HepG2 (cell line): ENCODE measurements around the gene TUBGCP5. TPM values are rescaled to one million over a fixed set of nuclear protein-coding genes. Genes with fewer than 3 reads are reported as not detected.

Experiments
- JUN ChIP-seq: sonication (generic); formaldehyde crosslinking; IDR thresholded peaks from 2 replicates; pipeline ENCODE4 v1.4.0; 2020; ENCODE audit warnings: mild to moderate bottlenecking, missing genetic modification reagents
- NCOR1 ChIP-seq: fragments of 200-600 bp; sonication (generic); IDR thresholded peaks from 2 replicates; pipeline ENCODE4 v1.7.0; 2017; ENCODE audit warnings: antibody characterized with exemption, low read length, borderline replicate concordance
- NRL ChIP-seq: sonication (generic); formaldehyde crosslinking; IDR thresholded peaks from 2 replicates; pipeline ENCODE4 v1.5.0; 2020; ENCODE audit warnings: missing genetic modification reagents, mild to moderate bottlenecking, moderate library complexity, borderline replicate concordance
- RCOR2 ChIP-seq: IDR thresholded peaks from 2 replicates; pipeline ENCODE4 v1.6.1; 2016; ENCODE audit warnings: missing biosample characterization, missing genetic modification reagents
- REPIN1 ChIP-seq: sonication (generic); formaldehyde crosslinking; IDR thresholded peaks from 2 replicates; pipeline ENCODE4 v1.8.0; 2022; ENCODE audit warnings: missing genetic modification reagents, low read depth, mild to moderate bottlenecking, borderline replicate concordance
- RXRA ChIP-seq: sonication (generic); formaldehyde crosslinking; IDR thresholded peaks from 2 replicates; pipeline ENCODE4 v1.5.1; 2020; ENCODE audit warnings: missing genetic modification reagents
- SMAD1 ChIP-seq: sonication (generic); formaldehyde crosslinking; IDR thresholded peaks from 2 replicates; pipeline ENCODE4 v1.4.0; 2020; ENCODE audit warnings: missing genetic modification reagents, low read depth, mild to moderate bottlenecking, borderline replicate concordance
- ZBTB38 ChIP-seq: sonication (generic); formaldehyde crosslinking; IDR thresholded peaks from 2 replicates; pipeline ENCODE4 v1.5.1; 2020; ENCODE audit warnings: mild to moderate bottlenecking, missing genetic modification reagents
- ZBTB8A ChIP-seq: sonication (generic); formaldehyde crosslinking; IDR thresholded peaks from 2 replicates; pipeline ENCODE4 v1.4.0; 2020; ENCODE audit warnings: mild to moderate bottlenecking, low read depth, missing genetic modification reagents, borderline replicate concordance
- ZFP41 ChIP-seq: sonication (generic); formaldehyde crosslinking; IDR thresholded peaks from 2 replicates; pipeline ENCODE4 v1.4.0; 2020; ENCODE audit warnings: mild to moderate bottlenecking, missing genetic modification reagents, borderline replicate concordance
- ZNF251 ChIP-seq: sonication (generic); formaldehyde crosslinking; IDR thresholded peaks from 2 replicates; pipeline ENCODE4 v1.9.0; 2021; ENCODE audit warnings: mild to moderate bottlenecking, missing genetic modification reagents
- ZNF350 ChIP-seq: sonication (generic); formaldehyde crosslinking; IDR thresholded peaks from 2 replicates; pipeline ENCODE4 v1.4.0; 2020; ENCODE audit warnings: mild to moderate bottlenecking, low read depth, missing genetic modification reagents, borderline replicate concordance
- ZNF556 ChIP-seq: sonication (generic); formaldehyde crosslinking; IDR thresholded peaks from 2 replicates; pipeline ENCODE4 v1.4.0; 2020; ENCODE audit warnings: mild to moderate bottlenecking, missing genetic modification reagents, borderline replicate concordance
- ZNF724P ChIP-seq: sonication (generic); formaldehyde crosslinking; IDR thresholded peaks from 2 replicates; pipeline ENCODE4 v1.8.0; 2022; ENCODE audit warnings: missing genetic modification reagents, borderline replicate concordance
- ZSCAN25 ChIP-seq: sonication (generic); formaldehyde crosslinking; IDR thresholded peaks from 2 replicates; pipeline ENCODE4 v1.8.0; 2022; ENCODE audit warnings: mild to moderate bottlenecking, missing genetic modification reagents
- polyA plus RNA-seq, 8 experiments: library from polyadenylated mRNA; depleted of rRNA in 3 of 8; stranded (reverse) in 7 of 8; unstranded in 1 of 8; fragments of >200 nt; fragmentation: Illumina TruSeq in 4 of 8; extraction: Trizol in 4 of 8; gene quantifications; 2 replicates each; pipeline versions ENCODE4 v1.2.1 to v1.2.3, GENCODE V29; 2011 to 2016; ENCODE audit warnings: low read depth in 4 of 8, missing spikeins in 1 of 8, mixed read lengths in 1 of 8; ENCODE audit not compliant: insufficient read depth in 1 of 8
- total RNA-seq, 5 experiments: library from RNA; depleted of rRNA; stranded (reverse); fragments of >200 nt; fragmentation: Illumina TruSeq; extraction: Trizol; gene quantifications; 2 replicates each; pipeline ENCODE4 v1.2.3, GENCODE V29; 2016; ENCODE audit warnings: low read depth in 1 of 5
- TF ChIP-seq, protein P1 (sequence below): sonication (generic); formaldehyde crosslinking; IDR thresholded peaks from 2 replicates; pipeline ENCODE4 v1.4.0; 2020; ENCODE audit warnings: missing genetic modification reagents
- TF ChIP-seq, protein P2 (sequence below): sonication (generic); formaldehyde crosslinking; IDR thresholded peaks from 2 replicates; pipeline ENCODE4 v1.5.0; 2020; ENCODE audit warnings: missing genetic modification reagents, mild to moderate bottlenecking, borderline replicate concordance
- TF ChIP-seq, protein P3 (sequence below): sonication (generic); formaldehyde crosslinking; IDR thresholded peaks from 2 replicates; pipeline ENCODE4 v1.5.0; 2020; ENCODE audit warnings: mild to moderate bottlenecking, missing genetic modification reagents
- TF ChIP-seq, protein P4 (sequence below): sonication (generic); formaldehyde crosslinking; IDR thresholded peaks from 2 replicates; pipeline ENCODE4 v1.4.0; 2020; ENCODE audit warnings: missing genetic modification reagents
- TF ChIP-seq, protein P5 (sequence below): sonication (generic); formaldehyde crosslinking; IDR thresholded peaks from 2 replicates; pipeline ENCODE4 v1.5.1; 2020; ENCODE audit warnings: mild to moderate bottlenecking, missing genetic modification reagents, moderate library complexity

TUBGCP5 gene
- total and polyA plus RNA-seq, 2 of the 13 experiments (the other 11 are each of a cell fraction or from before 2014, with no cell fraction given), result 7.2 to 25.0 TPM

DNA sequence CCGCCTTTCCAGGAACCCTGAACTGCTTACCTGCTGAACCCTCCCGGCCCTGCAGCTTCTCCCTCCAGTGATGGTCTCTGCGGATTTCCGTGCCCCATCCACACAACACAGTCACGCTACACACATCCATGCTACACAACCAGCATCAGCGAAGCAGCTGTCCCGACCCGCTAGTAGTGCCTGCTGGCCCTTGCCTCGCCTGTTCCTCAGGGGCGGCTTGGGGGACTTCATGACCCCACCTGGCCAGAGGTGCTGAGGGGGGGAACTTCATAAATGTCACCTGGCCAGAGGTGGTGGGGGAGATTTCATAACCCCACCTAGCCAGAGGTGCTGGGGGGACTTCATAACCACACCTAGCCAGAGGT is 530 bp upstream of the TUBGCP5 start (continued):
- TF ChIP-seq, protein P1, sequence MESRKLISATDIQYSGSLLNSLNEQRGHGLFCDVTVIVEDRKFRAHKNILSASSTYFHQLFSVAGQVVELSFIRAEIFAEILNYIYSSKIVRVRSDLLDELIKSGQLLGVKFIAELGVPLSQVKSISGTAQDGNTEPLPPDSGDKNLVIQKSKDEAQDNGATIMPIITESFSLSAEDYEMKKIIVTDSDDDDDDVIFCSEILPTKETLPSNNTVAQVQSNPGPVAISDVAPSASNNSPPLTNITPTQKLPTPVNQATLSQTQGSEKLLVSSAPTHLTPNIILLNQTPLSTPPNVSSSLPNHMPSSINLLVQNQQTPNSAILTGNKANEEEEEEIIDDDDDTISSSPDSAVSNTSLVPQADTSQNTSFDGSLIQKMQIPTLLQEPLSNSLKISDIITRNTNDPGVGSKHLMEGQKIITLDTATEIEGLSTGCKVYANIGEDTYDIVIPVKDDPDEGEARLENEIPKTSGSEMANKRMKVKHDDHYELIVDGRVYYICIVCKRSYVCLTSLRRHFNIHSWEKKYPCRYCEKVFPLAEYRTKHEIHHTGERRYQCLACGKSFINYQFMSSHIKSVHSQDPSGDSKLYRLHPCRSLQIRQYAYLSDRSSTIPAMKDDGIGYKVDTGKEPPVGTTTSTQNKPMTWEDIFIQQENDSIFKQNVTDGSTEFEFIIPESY (CRISPR knock-in tag), result no peak
- no peak for TF ChIP-seq ZBTB8A
- peak; percentile 6 for TF ChIP-seq NRL (CRISPR knock-in tag)
- peak; percentile 19; the same call in 1 of the 2 replicates for TF ChIP-seq ZFP41 (CRISPR knock-in tag)
- TF ChIP-seq SMAD1 (CRISPR knock-in tag), result no peak
- TF ChIP-seq ZNF556 (CRISPR knock-in tag), result peak; percentile 14; the same call in 1 of the 2 replicates
- TF ChIP-seq, protein P2, sequence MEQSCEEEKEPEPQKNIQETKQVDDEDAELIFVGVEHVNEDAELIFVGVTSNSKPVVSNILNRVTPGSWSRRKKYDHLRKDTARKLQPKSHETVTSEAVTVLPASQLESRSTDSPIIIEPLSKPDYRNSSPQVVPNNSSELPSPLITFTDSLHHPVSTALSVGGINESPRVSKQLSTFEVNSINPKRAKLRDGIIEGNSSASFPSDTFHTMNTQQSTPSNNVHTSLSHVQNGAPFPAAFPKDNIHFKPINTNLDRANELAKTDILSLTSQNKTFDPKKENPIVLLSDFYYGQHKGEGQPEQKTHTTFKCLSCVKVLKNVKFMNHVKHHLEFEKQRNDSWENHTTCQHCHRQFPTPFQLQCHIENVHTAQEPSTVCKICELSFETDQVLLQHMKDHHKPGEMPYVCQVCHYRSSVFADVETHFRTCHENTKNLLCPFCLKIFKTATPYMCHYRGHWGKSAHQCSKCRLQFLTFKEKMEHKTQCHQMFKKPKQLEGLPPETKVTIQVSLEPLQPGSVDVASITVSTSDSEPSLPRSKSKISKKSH, result no peak
- no peak for TF ChIP-seq RCOR2 (CRISPR knock-in tag)
- no peak for TF ChIP-seq ZNF724P (CRISPR knock-in tag)
- 0 out of 2 replicates have a peak, but pooled peaks have one; percentile 44 for TF ChIP-seq ZNF350 (CRISPR knock-in tag)
- no peak for TF ChIP-seq RXRA (CRISPR knock-in tag)
- TF ChIP-seq, protein P3, sequence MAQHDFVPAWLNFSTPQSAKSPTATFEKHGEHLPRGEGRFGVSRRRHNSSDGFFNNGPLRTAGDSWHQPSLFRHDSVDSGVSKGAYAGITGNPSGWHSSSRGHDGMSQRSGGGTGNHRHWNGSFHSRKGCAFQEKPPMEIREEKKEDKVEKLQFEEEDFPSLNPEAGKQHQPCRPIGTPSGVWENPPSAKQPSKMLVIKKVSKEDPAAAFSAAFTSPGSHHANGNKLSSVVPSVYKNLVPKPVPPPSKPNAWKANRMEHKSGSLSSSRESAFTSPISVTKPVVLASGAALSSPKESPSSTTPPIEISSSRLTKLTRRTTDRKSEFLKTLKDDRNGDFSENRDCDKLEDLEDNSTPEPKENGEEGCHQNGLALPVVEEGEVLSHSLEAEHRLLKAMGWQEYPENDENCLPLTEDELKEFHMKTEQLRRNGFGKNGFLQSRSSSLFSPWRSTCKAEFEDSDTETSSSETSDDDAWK (CRISPR knock-in tag), result no peak
- no peak for TF ChIP-seq REPIN1 (CRISPR knock-in tag)
- no peak for TF ChIP-seq JUN (CRISPR knock-in tag)
- no peak for TF ChIP-seq NCOR1
- no peak for TF ChIP-seq ZSCAN25 (CRISPR knock-in tag)
- TF ChIP-seq ZNF251 (CRISPR knock-in tag), result no peak
- TF ChIP-seq, protein P4, sequence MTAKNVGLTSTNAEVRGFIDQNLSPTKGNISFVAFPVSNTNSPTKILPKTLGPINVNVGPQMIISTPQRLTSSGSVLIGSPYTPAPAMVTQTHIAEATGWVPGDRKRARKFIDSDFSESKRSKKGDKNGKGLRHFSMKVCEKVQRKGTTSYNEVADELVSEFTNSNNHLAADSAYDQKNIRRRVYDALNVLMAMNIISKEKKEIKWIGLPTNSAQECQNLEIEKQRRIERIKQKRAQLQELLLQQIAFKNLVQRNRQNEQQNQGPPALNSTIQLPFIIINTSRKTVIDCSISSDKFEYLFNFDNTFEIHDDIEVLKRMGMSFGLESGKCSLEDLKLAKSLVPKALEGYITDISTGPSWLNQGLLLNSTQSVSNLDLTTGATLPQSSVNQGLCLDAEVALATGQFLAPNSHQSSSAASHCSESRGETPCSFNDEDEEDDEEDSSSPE, result no peak
- TF ChIP-seq ZBTB38 (CRISPR knock-in tag), result no peak
- TF ChIP-seq, protein P5, sequence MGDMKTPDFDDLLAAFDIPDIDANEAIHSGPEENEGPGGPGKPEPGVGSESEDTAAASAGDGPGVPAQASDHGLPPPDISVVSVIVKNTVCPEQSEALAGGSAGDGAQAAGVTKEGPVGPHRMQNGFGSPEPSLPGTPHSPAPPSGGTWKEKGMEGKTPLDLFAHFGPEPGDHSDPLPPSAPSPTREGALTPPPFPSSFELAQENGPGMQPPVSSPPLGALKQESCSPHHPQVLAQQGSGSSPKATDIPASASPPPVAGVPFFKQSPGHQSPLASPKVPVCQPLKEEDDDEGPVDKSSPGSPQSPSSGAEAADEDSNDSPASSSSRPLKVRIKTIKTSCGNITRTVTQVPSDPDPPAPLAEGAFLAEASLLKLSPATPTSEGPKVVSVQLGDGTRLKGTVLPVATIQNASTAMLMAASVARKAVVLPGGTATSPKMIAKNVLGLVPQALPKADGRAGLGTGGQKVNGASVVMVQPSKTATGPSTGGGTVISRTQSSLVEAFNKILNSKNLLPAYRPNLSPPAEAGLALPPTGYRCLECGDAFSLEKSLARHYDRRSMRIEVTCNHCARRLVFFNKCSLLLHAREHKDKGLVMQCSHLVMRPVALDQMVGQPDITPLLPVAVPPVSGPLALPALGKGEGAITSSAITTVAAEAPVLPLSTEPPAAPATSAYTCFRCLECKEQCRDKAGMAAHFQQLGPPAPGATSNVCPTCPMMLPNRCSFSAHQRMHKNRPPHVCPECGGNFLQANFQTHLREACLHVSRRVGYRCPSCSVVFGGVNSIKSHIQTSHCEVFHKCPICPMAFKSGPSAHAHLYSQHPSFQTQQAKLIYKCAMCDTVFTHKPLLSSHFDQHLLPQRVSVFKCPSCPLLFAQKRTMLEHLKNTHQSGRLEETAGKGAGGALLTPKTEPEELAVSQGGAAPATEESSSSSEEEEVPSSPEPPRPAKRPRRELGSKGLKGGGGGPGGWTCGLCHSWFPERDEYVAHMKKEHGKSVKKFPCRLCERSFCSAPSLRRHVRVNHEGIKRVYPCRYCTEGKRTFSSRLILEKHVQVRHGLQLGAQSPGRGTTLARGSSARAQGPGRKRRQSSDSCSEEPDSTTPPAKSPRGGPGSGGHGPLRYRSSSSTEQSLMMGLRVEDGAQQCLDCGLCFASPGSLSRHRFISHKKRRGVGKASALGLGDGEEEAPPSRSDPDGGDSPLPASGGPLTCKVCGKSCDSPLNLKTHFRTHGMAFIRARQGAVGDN (CRISPR knock-in tag), result peak; percentile 8
